Activated CD4-positive, alpha-beta T cell treated with anti-CD3 and anti-CD28 coated beads, Interleukin-2, Interleukin-4, amounts not matched to agents 100 ng/mL and 50 ng/mL, durations not matched to agents 16 hours and 8 hours (primary cell): ENCODE data around the gene RAD51B.
"Not testable (repeated sequence)": the region's sequence is repeated elsewhere in the genome, so short reads cannot be mapped to it uniquely, and the experiment has no call there.

Experiments
- DNase-seq: peaks from one replicate; pipeline ENCODE4 v3.0.0-alpha.2; 2020; ENCODE audit warnings: low spot score

The RAD51B gene

GRCh38 chr14:68079941-68080697 lies 260.5 kb downstream of the RAD51B start:
- DNase-seq: no peak

GRCh38 chr14:68081489-68081888 lies 261.9 kb downstream of the RAD51B start:
- no peak for DNase-seq

- no peak for DNase-seq
These were observed 263.2 kb downstream of the RAD51B start for GRCh38 chr14:68082698-68083291.

- no peak for DNase-seq
These were observed 264.7 kb downstream of the RAD51B start for GRCh38 chr14:68084256-68084655.

- no peak for DNase-seq
These were observed 266.2 kb downstream of the RAD51B start for GRCh38 chr14:68085742-68086141.

GRCh38 chr14:68088451-68088854 lies 268.9 kb downstream of the RAD51B start:
- no peak for DNase-seq

- no peak for DNase-seq
These were observed 269.7 kb downstream of the RAD51B start for GRCh38 chr14:68089146-68089731.

GRCh38 chr14:68094158-68094557 lies 274.6 kb downstream of the RAD51B start:
- no peak for DNase-seq

GRCh38 chr14:68094752-68095151 lies 275.2 kb downstream of the RAD51B start:
- DNase-seq: no peak

GRCh38 chr14:68097727-68098126 lies 278.1 kb downstream of the RAD51B start:
- DNase-seq: no peak

GRCh38 chr14:68098834-68099233 lies 279.3 kb downstream of the RAD51B start:
- DNase-seq: no peak

- no peak for DNase-seq
These were observed 280.0 kb downstream of the RAD51B start for GRCh38 chr14:68099495-68100045.

GRCh38 chr14:68101715-68102301 lies 282.2 kb downstream of the RAD51B start:
- DNase-seq: not testable (repeated sequence)

- DNase-seq: no peak
These were observed 284.3 kb downstream of the RAD51B start for GRCh38 chr14:68103853-68104252.

- no peak for DNase-seq
These were observed 284.9 kb downstream of the RAD51B start for GRCh38 chr14:68104518-68104917.

- DNase-seq: no peak
These were observed 286.2 kb downstream of the RAD51B start for GRCh38 chr14:68105816-68106215.

- no peak for DNase-seq
These were observed 286.9 kb downstream of the RAD51B start for GRCh38 chr14:68106456-68106855.

- DNase-seq: no peak
These were observed 287.3 kb downstream of the RAD51B start for GRCh38 chr14:68106905-68107304.

GRCh38 chr14:68109132-68109900 lies 289.7 kb downstream of the RAD51B start:
- DNase-seq: no peak

- DNase-seq: no peak
These were observed 291.7 kb downstream of the RAD51B start for GRCh38 chr14:68111097-68111852.

- no peak for DNase-seq
These were observed 292.3 kb downstream of the RAD51B start for GRCh38 chr14:68111853-68112270.
